NCI-H2227 (cell line): Measurements from ENCODE around the gene IFI30.
"Not testable (repeated sequence)": the region's sequence is repeated elsewhere in the genome, so short reads cannot be mapped to it uniquely, and the experiment has no call there.

Experiments
- DNase-seq: peaks from one replicate; lab custom pipeline; 2025; ENCODE audit not compliant: unreplicated experiment; lab: John Stamatoyannopoulos, UW

Gene IFI30

DNA sequence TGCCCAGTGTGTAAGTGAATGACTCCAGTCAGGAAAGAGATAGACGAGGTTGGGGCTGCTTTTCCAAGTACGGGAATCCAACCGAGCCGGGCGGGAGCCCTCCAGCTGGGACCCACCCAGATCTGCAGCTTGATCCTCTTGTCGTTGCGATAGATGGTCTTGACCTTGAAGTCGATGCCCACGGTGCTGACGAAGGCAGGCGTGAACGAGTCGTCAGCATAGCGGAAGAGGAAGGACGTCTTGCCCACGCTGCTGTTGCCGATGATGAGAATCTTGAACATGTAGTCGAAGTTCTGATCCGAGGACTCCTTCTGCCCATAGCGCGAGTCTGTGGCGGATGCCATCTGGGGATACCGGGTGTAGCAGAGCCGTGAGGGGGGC lies 28.8 kb downstream of the IFI30 start:
- DNase-seq: no peak

DNA sequence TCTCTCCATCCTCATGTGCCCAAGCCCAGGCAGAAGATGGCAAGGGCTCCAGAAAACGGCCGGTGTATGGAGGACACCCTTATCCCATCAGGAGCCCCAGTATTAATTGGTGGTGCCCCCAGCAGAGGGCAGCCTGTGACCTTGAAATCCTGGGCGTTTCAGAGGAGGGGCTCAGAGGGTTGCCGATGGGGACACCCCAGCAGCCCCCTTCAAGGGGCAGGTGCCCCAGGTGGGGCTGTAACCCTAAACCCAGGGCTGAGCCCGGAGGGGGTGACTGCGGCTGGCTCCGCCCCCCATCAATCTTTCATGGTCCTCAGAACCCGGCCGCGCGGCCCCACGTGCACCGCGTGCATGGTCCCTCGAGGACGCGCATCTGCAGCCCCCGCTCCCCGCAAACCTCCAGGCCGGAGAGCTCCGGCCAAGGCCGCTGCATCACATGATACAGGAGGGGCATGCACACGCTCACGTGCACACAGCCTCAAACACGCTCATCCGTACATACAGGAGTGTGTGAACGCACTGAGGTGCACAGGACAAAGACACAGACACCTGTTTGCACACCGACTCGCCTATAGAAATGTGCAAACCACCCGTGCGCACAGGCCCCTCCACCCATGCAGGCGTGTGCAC lies 29.3 kb downstream of the IFI30 start:
- peak; percentile 46 for DNase-seq

DNA sequence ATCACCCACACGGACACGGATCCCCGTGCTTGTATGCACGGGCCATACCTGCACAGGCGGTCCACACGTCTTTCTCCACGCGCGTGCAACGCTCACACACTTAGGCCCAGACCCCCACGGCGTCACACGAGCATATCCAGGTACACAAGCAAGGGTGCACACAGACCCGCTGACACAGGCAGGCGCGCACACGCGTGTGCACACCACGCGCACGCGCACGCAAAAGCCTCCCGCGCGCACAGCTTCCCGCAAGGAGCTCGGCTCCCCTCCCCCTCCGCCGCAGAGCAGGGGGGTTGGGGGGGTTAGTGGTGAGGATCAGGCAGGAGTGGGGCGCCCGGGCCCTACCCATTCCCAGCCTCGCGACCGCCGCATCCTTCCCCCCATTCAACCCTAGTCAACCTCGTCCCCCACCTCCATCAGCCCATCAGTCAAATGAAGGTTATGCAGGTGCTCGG lies 29.8 kb downstream of the IFI30 start:
- peak; percentile 66 for DNase-seq

DNA sequence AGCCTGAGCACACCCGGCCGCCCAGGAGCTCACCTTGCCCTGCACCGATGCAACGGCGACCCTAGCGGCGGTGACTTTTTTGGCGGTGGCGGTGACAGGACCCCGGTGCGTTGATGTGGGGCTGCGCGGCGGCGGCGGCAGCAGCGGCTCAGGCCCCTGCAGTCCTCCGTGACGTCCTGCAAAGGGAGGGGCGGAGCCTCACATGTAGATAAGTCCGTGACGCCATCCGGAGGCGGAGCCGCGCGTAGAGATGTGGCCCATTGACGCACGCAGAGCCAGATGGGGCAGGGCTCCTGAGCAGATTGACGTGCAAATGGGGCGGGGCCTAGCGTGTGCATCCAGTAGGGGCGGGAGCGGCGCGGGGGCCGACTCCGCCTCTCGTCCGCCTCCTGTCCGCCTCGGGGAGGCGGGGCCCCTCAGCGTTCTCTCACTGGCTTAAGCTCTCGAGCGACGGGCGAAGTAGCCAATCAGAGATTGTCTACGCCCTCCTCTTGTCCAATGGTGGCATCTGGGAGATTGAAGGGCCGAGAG lies 30.3 kb downstream of the IFI30 start, which contains the start of gene RAB3A:
RAB3A (minus strand) TSS at position 180 of the 531 bp plus-strand sequence. CDS start 1,302 bp downstream, outside the sequence.
- DNase-seq: peak; percentile 99

DNA sequence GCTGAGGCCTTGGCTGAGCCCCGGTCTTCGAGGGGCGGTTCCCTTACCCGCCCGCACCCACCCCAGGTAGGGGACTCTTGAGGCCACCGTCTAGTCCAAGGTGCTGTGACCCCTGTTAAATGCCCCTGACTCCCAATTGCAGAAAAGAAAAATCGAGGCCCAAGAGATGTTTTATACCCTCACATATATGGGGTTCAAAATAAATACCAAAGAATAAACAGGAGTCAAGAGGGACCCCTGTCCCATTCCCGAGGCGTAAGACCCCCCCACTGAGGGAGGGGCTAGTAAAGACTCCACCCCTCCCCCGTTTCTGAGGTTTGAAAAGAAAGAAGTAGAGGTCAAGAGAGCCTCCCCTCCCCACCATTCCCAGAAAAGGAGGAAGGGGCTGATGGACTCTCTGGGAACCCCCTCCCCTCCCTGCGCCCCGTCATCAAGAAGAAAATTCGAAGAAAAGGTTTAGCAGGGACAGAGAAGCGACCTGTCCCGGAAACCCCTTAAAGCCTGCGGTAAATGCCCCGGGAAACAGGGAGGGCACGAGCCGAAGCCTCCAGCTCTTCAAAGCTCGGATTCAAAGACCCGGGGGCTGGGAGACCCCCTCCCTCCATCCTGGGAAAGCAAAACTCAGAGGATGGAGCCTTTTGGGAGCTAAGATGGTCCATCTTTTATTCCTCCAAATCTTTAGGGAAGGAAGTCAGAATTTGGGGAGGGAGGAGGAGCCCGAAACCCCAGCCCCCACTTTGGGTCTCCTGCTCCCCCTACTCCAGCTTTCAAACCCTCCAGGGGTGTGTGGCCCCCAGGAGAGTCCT lies 31.0 kb downstream of the IFI30 start:
- DNase-seq: peak; percentile 86

GRCh38 chr19:18205200-18205892 lies 31.7 kb downstream of the IFI30 start:
- peak; percentile 71 for DNase-seq

- DNase-seq: no peak
Observed at GRCh38 chr19:18206018-18206417, 32.4 kb downstream of the IFI30 start.

- peak; percentile 24 for DNase-seq
Observed at GRCh38 chr19:18208098-18208951, 34.7 kb downstream of the IFI30 start.

DNA sequence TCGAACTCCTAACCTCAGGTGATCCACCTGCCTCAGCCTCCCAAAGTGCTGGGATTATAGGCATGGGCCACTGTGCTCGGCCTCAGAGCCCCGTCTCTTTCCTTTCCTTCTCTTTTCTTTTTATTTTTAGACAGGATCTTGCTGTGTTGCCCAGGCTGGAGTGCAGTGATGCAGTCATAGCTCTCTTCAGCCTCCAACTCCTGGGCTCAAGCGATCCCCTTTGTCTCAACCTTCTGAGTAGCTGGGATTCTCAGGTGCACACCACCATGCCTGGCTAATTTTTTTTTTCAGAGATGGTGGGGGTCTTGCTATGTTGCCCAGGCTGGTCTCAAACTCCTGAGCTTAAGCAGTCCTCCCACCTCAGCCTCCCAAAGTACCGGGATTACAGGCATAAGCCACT lies 36.3 kb downstream of the IFI30 start:
- DNase-seq: not testable (repeated sequence)

- no peak for DNase-seq
Observed at GRCh38 chr19:18211683-18212082, 38.1 kb downstream of the IFI30 start.

DNA sequence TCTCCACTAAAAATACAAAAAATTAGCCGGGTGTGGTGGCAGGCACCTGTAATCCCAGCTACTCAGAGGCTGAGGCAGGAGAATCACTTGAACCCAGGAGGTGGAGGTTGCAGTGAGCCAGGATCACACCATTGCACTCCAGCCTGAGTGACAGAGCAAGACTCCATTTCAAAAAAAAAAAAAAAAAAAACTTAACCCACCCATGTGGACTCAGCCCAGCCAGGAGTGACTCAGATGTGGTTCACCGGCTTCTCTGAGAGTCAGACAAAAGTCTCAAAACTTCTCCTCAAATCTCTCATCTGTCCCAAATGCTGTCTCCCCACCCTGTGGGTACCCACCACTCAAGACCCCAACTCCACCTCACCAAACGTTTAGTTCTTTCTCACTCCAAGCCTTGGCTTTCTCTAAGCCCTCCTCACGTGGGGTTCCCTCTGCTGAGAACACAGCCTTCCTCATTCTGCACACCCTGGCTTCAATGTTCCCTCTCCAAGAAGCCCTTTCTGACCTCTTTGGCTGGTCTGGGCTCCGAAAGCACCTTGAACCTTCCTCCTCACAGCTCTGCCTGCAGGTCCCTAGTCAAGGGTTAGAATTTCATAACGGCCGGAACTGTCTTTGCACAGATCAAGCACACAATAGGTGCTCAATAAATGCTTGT lies 41.3 kb downstream of the IFI30 start:
- no peak for DNase-seq

GRCh38 chr19:18216789-18217188 lies 43.2 kb downstream of the IFI30 start:
- no peak for DNase-seq

DNA sequence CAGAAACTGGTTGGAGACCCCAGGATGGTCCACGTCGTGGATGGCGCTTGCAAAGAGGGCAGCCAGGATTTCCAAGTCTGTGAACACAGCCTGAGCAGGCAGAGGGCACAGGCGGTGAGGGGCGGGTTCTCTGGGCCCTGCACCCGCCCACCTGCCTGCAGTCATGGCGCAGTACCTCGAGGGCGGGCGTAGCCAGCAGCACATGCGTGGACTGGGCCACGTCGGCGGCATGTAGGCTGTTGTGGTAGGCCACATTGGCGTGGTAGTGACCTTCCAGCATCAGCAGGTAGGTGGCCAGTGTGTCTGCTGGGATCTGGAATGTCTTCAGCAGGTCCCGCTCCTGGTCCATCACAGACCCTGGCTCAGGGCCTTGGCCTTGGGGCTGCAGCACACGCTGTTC lies 44.5 kb downstream of the IFI30 start:
- no peak for DNase-seq

DNA sequence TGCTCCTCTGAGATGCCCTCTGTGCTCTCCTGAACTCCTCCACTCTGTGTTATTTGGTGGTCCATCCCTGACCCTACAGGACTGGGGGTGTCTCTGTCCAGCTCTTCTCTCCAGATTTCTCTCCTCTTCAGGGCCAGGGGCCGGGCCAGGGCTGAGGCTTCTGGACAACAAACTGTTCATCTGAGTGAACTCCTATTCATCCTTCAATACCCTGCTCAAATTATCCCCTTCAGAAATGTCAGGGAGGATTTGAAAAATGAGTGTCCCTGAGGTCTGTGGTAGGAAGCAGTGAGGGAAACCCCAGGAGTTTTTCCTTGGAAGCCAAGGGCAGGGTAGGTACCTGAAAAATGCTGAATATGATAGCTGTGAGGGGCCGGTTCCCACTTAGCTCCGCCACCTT lies 45.0 kb downstream of the IFI30 start:
- DNase-seq: no peak

DNA sequence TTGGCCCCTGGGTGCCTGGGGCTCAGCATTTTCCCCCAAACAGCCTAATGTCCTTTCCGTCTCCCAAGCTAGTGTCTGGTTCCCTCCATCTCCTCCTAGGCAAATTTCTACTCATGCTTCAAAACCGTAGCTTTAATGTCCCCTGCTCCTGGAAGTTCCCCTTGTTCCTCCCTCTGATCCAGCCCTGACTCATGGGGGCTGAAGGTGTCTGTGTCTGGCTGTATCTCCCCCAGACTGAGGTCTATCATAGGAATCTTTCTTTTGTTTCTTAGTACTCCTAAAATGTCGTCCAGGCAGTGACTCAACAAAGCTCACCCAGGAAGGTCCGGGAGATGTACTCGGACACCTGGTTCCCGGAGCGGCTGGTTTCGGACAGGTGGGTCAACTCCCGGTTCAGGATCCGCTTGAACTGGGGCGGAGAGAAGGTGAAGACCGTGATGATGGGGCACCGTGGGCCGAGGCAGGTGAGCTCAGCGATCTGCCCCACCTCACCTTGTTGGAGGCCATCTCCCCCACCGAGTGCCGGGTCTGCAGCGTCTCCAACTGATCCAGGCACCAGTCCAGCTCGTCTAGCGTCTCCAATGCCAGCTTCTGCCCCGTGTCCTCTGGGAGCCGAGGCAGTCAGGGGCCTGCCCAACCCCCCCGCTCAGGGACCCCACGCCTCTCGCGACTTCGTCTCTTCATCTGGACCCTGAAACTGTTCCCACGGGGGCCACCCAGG lies 46.5 kb downstream of the IFI30 start:
- no peak for DNase-seq

GRCh38 chr19:18220632-18221275 lies 47.1 kb downstream of the IFI30 start:
- DNase-seq: peak; percentile 15

- DNase-seq: no peak
Observed at GRCh38 chr19:18221815-18222725, 48.5 kb downstream of the IFI30 start.
